ENCODE results near the gene RHBDL1.
A peak's percentile ranks its signal among the peaks of the same experiment; 100 is the strongest.

The RHBDL1 gene

DNA sequence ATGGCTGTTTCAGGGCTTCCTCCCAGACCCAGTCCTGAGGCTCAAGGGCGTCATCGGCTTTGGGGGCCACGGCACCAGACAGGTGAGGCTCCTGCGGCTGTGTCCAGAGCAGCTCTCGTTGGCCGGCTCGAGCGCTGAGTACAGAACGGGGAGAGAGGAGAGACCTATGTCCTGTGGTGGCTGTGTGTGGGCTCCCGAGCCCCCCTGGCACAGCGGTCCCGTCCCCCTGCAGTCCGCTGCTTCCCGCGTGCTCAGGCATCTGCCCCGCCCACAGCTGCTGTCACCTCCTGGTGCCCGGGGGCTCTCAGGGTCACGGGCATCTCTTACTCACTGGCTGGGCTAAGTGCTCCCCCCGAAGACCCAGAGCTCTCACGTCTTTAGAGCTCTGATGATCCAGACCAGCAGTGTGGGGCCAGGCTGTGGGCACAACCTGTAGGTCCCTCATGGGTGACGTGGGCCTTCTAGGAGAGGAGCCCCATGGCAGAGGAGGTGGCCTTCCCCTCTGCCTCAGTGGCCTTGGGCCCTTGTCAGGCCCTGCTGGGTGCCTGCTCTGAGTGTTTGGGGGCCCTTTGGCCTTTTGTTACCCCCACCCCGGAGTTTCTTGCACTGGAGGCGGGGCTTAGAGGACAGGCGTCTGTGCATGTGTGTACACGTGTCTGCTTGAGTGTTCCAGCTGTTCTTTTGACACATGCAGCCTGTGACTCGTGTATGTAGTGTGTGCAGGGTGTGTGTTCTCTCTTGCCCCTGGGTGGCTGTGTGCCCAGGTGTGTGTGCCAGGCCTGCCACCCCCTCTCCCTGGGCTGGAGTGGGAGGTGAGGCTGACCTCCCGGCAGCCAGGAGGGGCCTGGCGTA, 22.8 kb upstream of the RHBDL1 start:
- DNase-seq (ENCODE audit: low read depth in 2 of 3, low spot score in 2 of 3) = no peak

DNA sequence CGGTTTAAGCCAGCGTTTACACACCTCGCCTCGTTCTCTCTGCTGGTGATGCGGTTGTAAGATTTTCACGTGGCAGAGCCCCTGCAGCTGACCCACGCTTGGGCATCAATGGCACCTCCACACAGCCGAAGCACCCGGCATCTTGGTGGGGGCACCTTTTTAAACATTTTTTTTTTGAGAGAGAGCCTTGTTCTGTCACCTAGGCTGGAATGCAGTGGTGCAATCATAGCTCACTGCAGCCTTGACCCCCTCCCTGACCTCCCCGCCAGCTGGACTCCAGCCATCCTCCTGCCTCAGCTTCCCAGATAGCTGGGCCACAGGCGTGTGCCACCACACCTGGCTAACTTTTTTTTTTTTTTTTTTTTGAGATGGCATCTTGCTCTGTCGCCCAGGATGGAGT, 21.4 kb upstream of the RHBDL1 start:
- DNase-seq (ENCODE audit: low read depth in 2 of 3, low spot score in 2 of 3) = no peak

DNA sequence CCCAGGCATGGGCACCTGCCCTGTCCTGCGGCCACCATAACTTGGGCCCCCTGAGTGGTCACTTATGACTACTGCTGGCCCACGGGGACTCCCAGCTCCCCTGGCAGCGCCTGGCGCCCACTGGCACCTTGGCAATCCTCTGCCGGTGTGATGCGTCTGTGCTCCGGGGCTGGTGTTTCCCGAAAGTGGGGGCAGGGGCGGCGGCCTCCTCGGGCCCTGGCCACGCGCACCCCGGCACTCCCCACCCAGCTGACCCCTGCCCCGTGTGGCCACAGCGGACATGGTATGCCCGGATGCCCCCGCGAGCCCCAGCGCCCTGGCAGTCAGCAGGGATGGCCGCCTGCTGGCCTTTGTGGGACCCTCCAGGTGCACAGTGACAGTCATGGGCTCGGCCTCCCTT, 18.0 kb upstream of the RHBDL1 start:
- no peak for DNase-seq (ENCODE audit: low read depth in 2 of 3, low spot score in 2 of 3)

DNA sequence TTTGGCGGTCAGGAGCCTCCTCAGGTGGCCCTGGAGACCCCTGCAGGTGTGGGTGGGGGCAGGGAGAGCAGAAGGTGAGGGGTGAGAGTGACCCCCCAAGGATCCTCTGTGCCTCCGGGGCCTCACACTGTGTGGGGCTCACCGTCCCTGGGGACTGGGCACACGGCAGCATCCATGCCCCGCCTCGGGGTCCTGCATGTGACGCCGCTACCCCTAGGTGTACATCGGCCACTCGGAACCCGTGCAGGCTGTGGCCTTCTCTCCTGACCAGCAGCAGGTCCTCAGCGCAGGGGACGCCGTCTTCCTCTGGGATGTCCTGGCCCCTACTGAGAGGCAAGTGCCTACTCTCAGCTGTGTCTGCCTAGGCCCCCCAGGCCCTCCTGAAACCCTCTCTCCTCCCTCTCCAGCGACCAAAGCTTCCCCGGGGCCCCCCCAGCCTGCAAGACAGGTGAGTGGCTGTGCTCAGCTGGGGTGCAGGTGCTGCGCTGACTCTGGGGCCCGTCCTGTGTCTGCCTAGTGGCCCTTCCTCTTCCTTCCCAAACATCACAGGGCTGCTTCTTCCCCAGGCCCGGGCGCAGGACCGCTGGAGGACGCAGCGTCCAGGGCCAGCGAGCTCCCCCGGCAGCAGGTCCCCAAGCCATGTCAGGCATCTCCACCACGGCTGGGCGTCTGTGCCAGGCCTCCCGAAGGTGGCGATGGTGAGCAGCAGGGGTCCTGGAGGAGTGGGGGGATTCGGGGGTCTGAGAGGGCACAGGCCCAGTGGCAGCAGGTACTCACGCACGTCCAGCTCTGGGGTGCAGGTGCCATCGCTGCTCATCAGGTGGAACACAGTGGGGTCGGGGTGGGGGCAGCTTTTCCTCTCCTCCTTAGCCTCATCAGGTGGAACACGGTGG, 16.5 kb upstream of the RHBDL1 start:
- no peak for DNase-seq (ENCODE audit: low read depth in 2 of 3, low spot score in 2 of 3)

DNA sequence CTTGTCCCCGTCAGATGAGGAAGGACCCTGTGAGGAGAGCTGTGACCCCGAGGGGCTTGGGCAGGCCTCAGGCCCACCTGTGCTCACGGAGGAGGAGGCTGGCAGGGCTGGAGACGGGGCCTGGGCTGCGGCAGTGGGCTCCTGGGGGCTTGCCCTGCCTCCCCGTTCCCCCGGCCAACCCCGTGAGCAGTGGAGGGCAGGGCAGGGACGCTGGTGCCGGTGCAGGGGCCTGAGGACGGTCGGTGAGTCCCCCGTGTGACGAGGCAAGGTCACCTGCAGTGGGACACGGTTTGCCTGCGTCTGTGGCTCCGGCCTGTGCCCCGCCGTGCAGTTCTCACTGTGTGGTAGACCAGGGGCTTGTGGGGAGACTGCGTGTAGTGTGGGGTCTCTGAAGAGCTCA, 15.9 kb upstream of the RHBDL1 start:
- DNase-seq (ENCODE audit: low read depth in 2 of 3, low spot score in 2 of 3) = no peak

DNA sequence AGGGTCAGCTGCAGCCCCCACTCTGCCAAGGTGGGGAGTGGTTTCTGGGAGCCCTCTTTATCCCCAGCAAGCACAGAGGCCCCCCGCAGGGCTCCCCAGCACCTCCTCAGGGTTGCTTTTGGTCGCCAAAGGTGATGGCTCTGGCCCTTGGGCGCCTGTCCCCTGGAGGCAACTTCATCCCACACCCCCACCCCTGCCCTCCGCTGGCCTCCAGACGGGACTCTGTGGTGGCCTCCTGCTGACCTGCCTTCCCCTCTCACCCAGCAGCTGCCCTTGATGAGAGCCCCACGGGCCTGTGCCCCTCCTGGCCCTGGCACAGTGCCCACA, 15.4 kb upstream of the RHBDL1 start:
- no peak for DNase-seq (ENCODE audit: low read depth in 2 of 3, low spot score in 2 of 3)

DNA sequence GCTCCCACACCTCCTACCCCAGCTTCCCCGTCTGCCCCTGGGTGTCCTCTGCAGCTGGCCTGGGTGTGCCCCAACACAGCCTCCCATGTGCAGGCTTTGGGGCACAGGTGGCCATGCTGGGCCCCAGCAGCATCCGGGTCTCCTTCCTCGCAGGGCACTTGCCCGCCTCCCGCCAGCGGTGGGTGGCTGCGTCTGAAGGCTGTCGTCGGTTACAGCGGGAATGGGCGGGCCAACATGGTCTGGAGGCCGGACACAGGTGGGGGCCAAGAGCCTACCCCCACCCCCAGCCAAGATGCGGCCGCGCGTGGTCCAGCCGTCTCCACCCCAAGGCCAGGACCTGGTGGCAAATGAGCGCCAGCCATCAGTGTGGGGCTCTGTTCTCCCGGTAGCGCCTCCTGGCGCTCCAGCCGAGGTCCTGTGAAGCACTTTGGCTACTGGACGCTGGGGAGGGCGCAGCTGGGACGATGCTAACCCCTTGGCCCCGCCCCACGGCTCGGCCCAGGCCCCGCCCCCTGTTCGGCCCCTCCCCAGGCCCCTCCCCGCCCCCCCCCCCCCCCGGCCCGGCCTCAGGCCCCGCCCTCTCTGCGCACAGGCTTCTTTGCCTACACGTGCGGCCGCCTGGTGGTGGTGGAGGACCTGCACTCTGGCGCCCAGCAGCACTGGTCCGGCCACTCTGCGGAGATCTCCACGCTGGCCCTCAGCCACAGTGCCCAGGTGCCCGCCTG, 14.8 kb upstream of the RHBDL1 start:
- no peak for DNase-seq (ENCODE audit: low read depth in 2 of 3, low spot score in 2 of 3)

DNA sequence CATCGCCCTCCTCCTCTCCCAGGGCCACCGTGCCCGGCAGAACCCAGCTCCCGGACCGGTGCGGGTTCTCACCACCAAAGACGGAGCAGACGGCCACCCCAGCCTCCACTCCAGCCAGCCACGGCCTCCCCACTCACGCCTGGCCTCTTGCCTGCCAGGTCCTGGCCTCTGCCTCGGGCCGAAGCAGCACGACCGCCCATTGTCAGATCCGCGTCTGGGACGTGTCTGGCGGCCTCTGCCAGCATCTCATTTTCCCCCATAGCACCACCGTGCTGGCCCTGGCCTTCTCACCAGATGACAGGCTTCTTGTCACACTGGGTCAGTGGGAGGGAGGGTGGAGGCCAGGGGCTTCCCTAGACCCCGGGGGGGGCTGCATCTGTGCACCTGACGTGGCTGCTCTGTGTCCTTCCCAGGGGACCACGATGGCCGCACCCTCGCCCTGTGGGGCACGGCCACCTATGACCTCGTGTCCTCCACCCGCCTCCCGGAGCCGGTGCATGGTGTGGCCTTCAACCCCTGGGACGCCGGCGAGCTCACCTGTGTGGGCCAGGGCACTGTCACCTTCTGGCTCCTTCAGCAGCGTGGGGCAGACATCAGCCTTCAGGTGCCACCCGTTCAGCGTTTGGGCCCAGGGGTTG, 14.2 kb upstream of the RHBDL1 start:
- no peak for DNase-seq (ENCODE audit: low read depth in 2 of 3, low spot score in 2 of 3)

DNA sequence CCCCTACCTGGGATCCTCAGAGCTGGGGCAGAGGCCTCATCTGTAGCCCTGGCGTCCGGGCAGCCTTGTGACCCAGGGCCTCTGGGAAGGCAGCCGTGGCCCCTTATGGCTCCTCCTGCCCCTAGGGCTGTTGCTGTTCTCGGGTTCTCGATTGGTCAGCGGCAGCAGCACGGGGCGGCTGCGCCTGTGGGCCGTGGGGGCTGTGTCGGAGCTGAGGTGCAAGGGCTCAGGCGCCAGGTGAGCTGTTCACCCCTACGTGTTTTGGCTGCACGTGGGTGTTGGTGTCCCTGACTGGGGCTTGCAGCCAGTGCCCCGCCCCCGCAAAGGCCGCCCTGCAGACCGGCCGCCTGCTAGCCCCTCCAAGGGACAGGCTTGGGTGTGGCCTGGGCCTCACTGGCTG, 13.4 kb upstream of the RHBDL1 start:
- DNase-seq (ENCODE audit: low read depth in 2 of 3, low spot score in 2 of 3) = no peak

DNA sequence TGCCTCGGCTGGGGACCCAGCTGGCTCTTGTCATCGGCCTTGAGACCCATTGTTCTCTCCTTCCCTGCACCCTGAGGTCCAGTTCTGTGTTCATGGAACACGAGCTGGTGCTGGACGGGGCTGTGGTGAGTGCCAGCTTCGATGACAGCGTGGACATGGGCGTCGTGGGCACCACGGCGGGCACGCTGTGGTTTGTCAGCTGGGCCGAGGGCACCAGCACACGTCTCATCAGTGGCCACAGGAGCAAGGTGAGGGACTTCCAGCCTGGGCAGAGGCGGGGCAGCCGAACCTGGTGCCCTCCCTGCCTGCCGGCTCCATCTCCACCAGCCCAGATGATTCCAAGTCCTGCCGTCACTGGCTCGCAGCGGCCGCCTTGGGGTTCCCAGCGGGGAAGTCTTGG, 12.9 kb upstream of the RHBDL1 start:
- DNase-seq (ENCODE audit: low read depth in 2 of 3, low spot score in 2 of 3) = no peak

DNA sequence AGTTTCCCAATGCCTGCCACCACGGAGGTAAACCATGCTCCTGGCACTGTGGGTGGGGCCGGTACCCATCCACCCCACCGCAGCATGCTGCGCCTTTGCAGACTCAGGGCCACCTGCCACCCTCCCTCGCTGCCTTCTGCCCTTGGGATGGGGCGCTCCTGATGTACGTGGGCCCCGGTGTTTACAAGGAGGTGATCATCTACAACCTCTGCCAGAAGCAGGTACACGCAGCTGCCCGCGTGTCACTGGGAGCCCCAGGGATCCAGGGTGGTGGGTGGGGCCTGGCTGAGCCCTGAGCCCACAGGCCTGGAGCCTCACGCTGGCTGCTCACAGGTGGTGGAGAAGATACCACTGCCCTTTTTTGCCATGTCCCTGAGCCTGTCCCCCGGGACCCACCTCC, 8.9 kb upstream of the RHBDL1 start:
- no peak for DNase-seq (ENCODE audit: low read depth in 2 of 3, low spot score in 2 of 3)

DNA sequence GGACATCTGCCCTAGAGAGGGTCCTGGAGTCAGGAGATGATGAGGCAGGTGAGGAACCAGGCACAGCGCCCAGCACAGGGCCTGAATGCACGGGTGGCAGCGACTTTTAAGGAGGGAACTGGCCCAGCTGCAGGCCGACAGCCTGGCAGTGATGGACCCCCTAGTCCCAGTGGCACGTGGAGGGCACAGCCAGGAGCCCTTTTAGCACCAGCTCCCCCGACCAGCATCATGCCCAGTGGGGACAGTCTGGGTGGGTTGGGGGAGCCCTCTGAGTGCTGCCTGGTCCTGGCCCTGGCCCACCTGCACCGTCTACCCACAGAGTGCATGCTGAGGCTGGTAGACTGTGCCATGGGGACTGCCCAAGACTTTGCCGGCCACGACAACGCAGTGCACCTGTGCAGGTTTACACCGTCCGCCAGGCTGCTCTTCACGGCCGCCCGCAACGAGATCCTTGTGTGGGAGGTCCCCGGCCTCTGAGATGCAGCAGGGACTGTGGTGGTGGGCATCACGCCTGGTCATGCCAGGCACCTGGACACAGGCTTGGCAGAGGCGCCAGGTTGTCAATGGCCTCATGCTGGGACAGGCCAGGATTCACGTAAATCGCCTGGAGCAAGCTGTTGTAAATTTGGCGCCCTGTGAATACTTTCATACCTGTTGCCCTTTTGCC, 8.2 kb upstream of the RHBDL1 start:
- DNase-seq (ENCODE audit: low read depth in 2 of 3, low spot score in 2 of 3) = no peak

DNA sequence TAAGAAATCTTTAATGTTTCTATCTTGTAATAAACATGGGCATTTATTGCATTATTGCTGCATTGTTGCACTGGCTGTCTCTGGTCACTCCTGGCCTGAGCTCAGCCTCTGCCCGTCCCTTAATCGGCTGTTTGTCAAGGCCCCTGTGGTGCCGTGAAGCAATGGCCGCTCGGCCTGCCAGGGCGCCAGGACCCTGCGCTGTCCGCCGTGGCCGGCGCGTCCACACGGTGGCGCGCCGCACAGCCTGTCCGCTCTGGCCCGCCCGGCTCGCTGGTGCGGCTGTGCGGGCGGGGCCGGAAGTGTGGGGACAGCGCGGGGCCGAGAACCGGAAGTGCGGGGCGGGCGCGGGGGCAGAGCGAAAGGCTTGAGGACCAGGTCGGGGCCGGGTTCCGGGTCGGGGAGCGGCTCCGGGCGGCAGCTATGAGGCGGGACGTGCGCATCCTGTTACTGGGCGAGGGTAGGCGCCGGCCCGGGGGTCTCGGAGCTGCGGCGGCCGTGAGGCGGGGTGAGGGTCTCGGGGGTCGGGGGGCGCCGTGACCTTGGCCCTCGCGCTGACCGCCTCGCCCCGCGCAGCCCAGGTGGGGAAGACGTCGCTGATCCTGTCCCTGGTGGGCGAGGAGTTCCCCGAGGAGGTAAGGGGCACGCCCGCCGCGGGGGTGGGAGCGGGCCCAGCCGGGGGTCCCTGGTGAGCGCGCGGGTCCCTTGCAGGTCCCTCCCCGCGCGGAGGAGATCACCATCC, 7.5 kb upstream of the RHBDL1 start, which contains the start of gene RHOT2:
Gene RHOT2 (plus strand): TSS at position 353 of the 739 bp plus-strand sequence. CDS start 68 bp downstream, at position 421.
- DNase-seq (ENCODE audit: low read depth in 2 of 3, low spot score in 2 of 3) = peak; percentile 87 to 95 (median 92)

DNA sequence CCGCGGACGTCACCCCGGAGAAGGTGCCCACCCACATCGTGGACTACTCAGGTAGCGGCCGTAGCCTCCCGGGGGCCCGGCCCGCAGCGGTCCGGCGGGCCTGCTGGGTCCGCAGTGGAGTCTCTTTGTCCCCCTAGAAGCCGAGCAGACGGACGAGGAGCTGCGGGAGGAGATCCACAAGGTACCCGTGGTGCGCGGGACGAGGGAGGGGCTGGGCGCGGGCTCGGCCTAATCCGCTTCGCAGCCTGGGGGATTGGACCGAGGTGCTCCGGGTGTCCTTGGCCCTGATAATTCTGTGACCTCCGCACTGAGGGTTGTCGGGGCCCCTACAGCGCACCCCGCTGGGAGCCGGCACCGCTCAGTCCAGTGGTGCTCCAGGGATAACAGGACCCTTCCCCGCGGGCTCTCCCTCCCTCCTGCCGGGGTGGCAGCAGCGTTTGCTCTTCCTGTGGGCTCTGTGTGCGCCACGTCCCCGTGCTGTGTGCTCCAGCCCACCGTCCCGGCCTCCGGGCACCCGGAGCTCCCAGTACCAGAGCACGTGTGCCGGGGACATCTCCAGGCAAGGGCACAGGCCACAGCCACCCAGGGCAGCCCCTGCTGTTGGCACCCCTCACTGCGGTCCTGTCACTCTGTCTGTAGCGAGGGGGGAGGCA, 6.8 kb upstream of the RHBDL1 start:
- no peak for DNase-seq (ENCODE audit: low read depth in 2 of 3, low spot score in 2 of 3)

DNA sequence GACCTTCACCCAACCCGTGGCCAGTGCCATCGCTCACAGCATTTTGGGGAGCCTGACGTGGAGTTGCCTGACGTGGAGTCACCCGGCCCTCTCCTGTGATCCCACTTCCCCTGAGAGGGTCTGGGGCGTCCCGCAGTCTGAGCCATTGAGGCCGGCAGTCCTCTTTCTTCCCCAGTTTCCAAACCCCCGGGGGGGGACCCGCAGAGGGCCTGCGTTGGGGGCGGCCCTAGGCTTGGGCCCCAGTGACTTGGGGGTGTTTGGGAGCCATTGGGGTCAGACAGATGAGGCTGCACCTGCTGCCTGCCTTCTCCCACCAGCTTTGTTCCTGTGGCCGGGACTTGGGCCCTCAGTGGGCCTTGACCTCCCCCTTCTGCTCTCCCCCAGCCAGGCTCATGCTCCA, 5.8 kb upstream of the RHBDL1 start:
- DNase-seq (ENCODE audit: low read depth in 2 of 3, low spot score in 2 of 3) = no peak

DNA sequence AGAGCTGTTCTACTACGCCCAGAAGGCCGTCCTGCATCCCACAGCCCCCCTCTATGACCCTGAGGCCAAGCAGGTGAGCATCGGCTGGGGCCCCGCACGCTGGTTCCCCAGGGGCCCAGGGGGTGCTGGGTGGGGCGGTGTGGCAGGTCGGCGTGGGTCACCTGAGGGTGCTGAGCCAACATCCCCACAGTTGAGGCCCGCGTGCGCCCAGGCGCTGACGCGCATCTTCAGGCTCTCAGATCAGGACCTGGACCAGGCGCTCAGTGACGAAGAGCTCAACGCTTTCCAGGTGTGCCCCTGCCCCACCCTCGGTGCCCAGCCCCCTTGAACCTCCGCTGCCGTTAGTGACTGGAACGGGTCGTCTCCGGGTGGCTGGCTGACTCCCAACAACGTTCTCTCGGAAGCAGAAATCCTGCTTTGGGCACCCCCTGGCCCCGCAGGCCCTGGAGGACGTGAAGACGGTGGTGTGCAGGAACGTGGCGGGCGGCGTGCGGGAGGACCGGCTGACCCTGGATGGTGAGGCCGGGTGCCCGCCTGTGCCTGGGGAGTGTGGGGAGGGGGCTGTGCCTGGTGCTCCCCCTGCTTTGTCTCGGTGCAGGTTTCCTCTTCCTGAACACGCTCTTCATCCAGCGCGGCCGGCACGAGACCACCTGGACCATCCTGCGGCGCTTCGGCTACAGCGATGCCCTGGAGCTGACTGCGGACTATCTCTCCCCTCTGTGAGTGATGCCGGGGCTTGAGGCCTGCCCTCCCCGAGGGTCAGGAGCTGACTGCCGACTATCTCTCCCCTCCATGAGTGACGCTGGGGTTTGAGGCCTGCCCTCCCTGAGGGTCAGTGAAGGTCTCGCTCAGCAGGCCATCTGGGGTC, 4.8 kb upstream of the RHBDL1 start:
- no peak for DNase-seq (ENCODE audit: low read depth in 2 of 3, low spot score in 2 of 3)

DNA sequence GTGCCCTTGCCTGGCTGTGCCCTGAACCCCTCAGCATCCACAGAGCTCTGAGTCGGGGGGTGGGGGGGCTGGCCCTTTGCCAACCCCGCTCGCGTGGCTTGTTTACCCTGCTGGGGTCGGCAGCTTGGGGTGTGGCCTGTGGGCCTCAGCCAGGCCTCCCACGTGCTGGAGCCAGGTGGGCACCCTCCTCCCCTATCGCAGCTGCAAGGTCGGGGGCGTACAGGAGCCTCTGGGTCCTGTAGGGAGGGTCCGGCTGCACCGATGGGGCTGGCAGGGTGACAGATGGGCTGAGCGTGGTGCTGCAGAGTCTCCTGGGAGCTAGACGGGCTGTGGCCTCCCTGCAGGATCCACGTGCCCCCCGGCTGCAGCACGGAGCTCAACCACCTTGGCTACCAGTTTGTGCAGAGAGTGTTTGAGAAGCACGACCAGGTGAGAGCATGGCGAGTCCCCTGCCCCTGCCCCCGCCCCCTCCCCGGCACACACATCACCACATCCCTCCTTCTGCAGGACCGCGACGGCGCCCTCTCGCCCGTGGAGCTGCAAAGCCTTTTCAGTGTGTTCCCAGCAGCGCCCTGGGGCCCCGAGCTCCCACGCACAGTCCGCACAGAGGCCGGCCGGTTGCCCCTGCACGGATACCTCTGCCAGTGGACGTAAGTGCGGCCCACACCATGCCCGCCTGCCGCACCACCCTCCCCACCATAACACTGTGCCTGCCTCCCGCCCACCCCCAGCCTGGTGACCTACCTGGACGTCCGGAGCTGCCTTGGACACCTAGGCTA, 3.9 kb upstream of the RHBDL1 start:
- no peak for DNase-seq (ENCODE audit: low read depth in 2 of 3, low spot score in 2 of 3)

DNA sequence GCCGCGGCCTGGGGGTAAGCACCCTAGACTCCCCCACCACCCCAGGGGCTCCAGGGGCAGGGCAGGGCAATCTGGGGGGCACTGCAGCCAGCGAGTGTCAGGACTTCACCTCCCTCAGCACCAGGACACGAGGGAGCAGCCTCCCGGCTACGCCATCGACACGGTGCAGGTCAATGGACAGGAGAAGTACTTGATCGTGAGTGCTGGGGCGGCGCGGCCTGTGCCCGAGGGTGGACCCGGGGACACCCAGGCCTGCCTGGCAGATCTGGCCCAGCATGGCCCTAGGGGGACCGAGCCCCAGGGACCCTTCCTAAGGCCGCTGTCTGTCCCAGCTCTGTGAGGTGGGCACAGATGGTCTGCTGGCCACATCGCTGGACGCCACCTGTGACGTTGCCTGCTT, 3.1 kb upstream of the RHBDL1 start:
- DNase-seq (ENCODE audit: low read depth in 2 of 3, low spot score in 2 of 3) = no peak

Data from activated CD8-positive, alpha-beta memory T cell treated with anti-CD3 and anti-CD28 coated beads for 48 hours (primary cell).